ENCODE results near the gene KATNBL1.
A peak's percentile ranks its signal among the peaks of the same experiment; 100 is the strongest.

The KATNBL1 gene

GRCh38 chr15:34116620-34117019, 93.3 kb downstream of the KATNBL1 start:
- DNase-seq (ENCODE audit: low read depth): no peak

GRCh38 chr15:34114739-34115138, 95.2 kb downstream of the KATNBL1 start:
- no peak for DNase-seq (ENCODE audit: low read depth)

- no peak for DNase-seq (ENCODE audit: low read depth)
Measured at GRCh38 chr15:34114215-34114614, 95.7 kb downstream of the KATNBL1 start.

- no peak for DNase-seq (ENCODE audit: low read depth)
Measured at GRCh38 chr15:34111488-34111887, 98.4 kb downstream of the KATNBL1 start.

- no peak for DNase-seq (ENCODE audit: low read depth)
Measured at GRCh38 chr15:34109797-34110663, 99.9 kb downstream of the KATNBL1 start.

GRCh38 chr15:34107315-34107714, 102.6 kb downstream of the KATNBL1 start:
- no peak for DNase-seq (ENCODE audit: low read depth)

- DNase-seq (ENCODE audit: low read depth): no peak
Measured at GRCh38 chr15:34106423-34106822, 103.5 kb downstream of the KATNBL1 start.

GRCh38 chr15:34102175-34102925, 107.5 kb downstream of the KATNBL1 start:
- DNase-seq (ENCODE audit: low read depth): no peak

- DNase-seq (ENCODE audit: low read depth): peak; percentile 99
Measured at GRCh38 chr15:34101366-34102174, 108.3 kb downstream of the KATNBL1 start, which contains the start of the genes EMC7 and PGBD4. Gene EMC7 (minus strand): TSS chr15:34101862. CDS start chr15:34101839, 23 bp downstream. Gene PGBD4 (plus strand): TSS chr15:34102083. CDS start chr15:34102532, 449 bp downstream.

- DNase-seq (ENCODE audit: low read depth): no peak
Measured at GRCh38 chr15:34099914-34100313, 110.0 kb downstream of the KATNBL1 start.
